Measurements from ENCODE around the gene PEX7.

PEX7 gene

DNA sequence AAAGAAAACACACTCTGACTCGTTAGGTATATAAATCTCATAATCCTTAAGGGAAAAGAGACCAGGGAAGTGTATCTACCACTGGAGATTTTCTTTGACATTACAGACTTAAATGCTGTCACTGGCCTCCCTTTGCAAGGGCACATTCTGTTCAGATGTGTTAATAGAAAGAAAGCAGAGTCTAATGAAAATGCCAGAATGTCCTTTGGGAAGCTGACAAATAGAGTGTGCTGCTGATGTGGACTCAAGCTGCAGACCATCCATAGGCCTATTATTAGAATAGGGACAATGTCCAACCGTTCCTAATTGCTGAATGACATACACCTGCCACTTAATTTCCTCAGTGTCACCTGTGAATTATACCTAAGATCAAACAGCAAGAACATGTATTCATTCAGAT lies 140.9 kb downstream of the PEX7 start:
- no peak for DNase-seq (ENCODE audit: low read depth)
- TF ChIP-seq, protein P1, sequence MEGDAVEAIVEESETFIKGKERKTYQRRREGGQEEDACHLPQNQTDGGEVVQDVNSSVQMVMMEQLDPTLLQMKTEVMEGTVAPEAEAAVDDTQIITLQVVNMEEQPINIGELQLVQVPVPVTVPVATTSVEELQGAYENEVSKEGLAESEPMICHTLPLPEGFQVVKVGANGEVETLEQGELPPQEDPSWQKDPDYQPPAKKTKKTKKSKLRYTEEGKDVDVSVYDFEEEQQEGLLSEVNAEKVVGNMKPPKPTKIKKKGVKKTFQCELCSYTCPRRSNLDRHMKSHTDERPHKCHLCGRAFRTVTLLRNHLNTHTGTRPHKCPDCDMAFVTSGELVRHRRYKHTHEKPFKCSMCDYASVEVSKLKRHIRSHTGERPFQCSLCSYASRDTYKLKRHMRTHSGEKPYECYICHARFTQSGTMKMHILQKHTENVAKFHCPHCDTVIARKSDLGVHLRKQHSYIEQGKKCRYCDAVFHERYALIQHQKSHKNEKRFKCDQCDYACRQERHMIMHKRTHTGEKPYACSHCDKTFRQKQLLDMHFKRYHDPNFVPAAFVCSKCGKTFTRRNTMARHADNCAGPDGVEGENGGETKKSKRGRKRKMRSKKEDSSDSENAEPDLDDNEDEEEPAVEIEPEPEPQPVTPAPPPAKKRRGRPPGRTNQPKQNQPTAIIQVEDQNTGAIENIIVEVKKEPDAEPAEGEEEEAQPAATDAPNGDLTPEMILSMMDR (conservative IDR thresholded peaks at IDR 0.05; ENCODE audit: control insufficient read depth, insufficient read depth, low read depth, low read length): no peak
- H3K4me3 ChIP-seq (ENCODE audit: control insufficient read depth, low read depth, low read length): no peak overlapping the region
